SH-SY5Y (cell line): Measurements from ENCODE around the gene SCGB3A1.

Experiments
- GATA2 ChIP-seq: IDR thresholded peaks from 2 replicates; pipeline ENCODE4 v1.6.1; 2011; ENCODE audit warnings: mild to moderate bottlenecking, low read depth, low read length
- GATA3 ChIP-seq: IDR thresholded peaks from 2 replicates; pipeline ENCODE4 v1.6.1; 2011; ENCODE audit warnings: low read depth, mild to moderate bottlenecking, low read length, moderate library complexity

DNA sequence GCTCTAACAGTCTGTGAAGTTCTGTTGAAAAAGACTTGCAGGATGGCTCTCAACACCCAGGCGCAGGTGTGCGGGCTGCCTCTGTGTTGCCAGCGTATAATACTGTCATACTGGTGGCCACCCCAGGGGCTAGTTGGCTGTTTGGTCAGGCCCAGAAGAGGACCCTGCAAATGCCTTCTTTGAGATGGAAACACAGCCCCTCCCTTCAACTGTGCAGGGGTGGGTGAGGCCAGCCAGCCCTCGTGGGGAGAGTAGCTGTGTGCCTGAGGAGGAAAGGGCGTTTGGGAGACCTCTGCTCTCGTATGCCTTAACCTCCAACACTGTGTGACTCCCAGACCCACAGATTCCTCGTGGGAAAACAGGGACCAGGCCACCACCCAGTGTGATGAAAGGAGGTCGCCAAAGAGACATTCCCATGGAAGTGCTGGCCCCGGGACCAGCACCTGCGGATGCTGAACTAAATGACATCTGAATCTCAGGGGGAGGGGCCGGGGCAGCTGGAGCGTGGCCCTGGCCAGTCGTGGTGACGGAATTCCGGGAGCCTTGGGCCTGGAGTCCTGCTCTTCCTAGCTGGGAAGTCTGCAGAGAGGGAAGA is 11.3 kb upstream of the SCGB3A1 start:
- TF ChIP-seq GATA3: no peak
- TF ChIP-seq GATA2: no peak
